ENCODE results near the gene CTTNBP2NL.

Gene CTTNBP2NL

DNA sequence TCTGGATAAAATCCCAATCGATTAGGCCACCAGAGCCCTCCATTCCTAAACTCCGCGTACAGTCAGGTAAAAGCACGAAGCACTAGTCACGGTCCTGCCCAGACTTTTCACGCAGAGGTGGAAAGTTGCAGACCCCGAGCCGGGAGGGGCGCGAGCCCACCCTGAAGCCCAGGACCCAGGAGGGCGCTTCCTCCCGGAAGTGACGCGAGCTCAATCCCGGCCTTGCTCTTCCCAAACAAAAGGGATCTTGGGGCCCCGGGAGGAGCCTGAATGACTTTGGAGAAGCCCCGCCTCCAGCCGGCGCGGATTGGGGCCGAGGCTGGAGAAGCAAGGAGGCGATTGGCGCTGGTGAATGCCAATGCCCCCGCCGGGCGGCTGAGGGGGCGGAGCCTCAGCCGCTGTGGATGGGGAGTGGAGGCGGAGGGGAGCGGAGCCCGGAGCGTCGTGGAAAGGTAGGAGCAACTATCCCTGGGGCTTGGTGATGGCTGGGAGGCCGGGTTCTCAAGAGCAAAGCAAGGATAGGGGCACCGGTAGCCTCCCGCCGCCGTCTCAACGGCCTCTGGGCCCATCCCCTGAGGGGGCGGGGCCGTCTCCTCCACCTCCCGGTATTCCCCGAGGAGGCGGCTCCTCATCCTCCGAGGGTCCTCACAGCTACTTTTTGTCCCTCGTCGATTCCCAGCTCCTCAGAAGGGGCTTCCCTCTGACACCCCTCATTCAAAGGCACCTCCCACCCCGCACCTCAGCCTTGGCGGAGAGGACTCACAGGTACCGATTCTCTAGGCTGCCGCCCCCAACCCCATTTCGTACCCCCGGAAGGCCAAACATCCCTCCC, at the start of gene CTTNBP2NL:
TSS of gene CTTNBP2NL (plus strand) at position 394 of the 832 bp plus-strand sequence. CDS start 19,952 bp downstream, outside the sequence.
- peak; percentile 97 for DNase-seq (ENCODE audit: low spot score)

- DNase-seq (ENCODE audit: low spot score): no peak
Measured at GRCh38 chr1:112346801-112347350, 49.1 kb upstream of the CTTNBP2NL start.

DNA sequence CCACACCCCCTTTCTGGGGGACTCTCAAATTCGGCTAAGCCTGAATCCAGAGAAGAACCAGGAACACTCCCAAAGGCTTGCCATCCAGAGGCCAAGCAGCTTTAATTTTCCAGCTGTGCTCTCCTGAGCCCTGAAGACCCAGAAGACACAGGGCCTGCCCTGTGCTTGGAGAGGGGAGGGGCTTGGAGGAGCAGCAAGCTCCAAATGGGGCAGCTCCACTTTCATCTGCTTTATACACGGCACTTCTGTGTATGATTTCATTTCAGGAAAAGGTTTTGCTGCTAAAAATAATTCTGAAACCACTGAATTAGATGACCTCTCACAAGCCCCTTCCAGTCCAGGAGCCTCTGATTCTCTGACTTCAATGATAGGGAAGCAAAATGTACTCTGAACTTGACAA, 39.2 kb upstream of the CTTNBP2NL start:
- no peak for DNase-seq (ENCODE audit: low spot score)

DNA sequence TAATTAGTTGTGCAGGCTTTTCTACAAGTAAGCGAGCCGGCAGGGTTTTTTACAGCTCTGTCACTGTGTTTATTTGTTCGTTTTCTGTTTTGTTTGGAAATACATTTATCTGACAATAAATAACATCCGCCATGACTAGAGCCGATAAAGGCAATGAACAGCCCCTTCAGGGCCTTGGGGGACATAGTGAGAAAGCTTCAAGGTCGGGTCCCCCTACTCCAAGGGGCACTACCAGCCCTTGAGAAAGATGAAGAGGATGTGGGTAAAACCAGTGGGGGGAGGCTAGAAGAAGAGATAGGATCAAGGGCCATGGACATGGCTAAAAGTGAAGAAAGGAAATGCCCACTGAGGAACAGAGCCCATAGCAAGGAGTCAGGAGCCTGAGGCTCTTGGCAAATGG, 38.5 kb upstream of the CTTNBP2NL start:
- no peak for DNase-seq (ENCODE audit: low spot score)

DNA sequence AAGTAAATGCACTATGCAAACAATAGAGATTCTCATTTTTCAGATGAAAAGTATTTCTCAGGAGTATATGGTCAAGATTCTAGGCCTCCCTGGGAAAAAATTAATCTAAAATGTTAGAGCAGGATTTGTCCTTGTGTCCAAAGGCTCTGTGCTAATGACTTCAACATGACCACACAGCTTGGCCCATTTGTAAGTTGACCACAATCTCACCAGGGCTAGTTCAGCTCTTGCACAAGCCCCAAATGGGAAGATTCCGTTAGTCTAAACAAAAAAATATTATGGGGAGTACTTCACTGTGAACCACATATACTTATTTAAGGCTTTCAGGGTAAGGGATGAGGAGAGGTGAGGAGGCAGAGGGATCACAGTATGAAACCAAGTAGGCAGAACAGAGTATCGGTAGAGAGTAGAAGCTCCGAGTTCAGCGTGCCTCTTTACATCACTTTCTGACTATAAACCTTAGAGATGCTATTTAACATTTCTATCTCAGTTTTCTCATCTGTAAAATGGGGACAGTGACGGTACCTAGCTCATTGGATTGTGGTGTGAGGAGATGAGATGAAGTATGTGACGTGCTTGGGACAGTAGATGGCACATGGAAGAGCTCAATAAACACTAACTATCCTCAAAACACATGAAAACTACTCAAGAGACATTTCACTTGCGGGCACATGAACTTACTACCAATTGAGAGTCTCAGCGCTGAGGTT, 37.8 kb upstream of the CTTNBP2NL start:
- no peak for DNase-seq (ENCODE audit: low spot score)

GRCh38 chr1:112358798-112359408, 37.1 kb upstream of the CTTNBP2NL start:
- DNase-seq (ENCODE audit: low spot score): peak; percentile 44

DNA sequence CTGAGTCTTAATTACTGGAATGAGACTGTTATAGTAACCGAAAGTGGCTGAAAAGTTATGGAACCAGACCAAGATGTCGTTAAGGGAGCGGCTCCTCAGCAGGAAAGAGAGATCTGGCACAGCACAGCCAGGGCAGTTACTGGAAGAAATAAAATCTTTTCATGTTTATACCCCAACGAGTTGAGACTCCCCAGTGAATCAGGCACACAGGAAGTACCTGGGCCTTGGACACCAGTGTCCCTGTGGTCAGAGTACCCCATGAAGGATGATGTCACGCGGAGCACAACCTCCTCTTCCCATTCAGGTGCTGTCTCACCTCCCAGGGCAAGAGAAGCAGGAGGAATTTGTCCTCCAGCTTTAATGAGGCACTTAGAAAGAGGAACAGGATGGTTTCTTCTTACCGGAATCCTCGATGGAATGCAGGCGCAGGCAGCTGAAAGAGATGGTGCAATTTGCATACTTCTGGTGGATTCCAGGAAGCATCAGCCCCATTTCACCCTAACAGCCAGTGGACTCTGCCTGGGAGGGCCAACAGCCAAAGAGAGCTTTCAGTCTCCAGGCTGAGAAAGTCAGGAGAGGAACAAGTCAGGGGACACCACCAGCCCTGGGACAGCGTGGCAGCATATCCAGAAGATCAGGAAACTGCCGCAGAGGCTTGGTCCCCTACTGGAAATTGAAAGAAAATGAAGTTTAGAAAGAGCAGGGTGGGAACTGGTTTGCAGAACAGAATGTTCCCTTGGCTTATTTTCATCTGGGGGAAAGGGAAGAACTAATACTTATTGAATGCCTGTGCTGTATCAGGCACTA, 35.9 kb upstream of the CTTNBP2NL start:
- DNase-seq (ENCODE audit: low spot score): peak; percentile 58

DNA sequence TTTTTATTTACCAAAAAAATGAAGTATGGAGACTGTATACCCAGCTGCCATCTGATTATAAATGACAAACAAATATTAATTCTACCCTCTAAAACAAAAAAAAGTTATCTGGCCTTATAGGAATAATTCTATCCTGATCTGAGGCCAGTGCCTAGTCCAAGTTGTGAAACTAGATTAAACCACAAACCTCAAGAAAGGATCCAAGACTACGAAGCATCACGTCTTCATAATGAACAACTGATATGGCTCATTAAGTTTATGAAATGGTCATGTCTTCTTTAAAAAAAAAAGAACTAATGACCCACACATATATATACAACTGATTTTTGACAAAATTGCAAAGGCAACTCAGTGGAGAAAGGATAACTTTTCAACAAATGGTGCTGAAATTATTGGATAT, 32.4 kb upstream of the CTTNBP2NL start:
- no peak for DNase-seq (ENCODE audit: low spot score)

DNA sequence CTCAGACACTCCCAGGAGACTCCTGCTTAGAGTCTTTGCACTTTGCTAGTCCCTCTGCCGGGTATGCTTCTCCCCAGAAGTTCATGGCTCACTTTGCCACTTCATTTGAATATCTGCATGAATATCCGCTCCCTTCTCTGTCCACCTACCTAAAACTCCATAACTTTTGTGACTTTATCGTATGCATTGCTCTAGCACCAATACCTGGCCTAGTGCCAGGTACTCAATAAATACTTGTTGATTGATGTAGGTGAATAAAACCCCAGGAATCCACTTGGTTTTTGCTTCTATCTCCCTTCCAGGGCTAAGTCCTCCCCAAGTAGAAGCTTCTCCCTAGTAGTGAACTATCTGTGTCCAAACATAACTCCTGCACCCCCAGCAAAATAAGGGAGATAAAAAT, 27.8 kb upstream of the CTTNBP2NL start:
- DNase-seq (ENCODE audit: low spot score): no peak

- DNase-seq (ENCODE audit: low spot score): peak; percentile 82
Measured at GRCh38 chr1:112369392-112370285, 26.4 kb upstream of the CTTNBP2NL start.

- DNase-seq (ENCODE audit: low spot score): no peak
Measured at GRCh38 chr1:112370996-112371395, 25.0 kb upstream of the CTTNBP2NL start.

DNA sequence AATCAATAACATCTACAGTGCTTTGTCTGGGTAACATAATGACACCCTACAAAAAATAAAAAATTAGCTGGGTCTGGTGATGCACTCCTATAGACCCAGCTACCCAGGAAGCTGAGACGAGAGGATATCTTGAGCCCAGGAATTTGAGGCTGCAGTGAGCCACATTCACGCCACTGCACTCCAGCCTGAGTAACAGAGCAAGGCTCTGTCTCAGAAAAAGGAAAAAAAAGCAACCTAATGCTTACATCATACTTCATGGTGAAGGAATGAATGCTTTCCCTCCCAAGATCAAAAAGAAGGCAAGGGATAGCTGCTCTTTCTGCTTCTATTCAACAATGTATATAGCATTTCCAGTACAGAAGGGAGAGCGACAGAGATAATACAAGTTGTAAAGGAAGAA, 24.2 kb upstream of the CTTNBP2NL start:
- DNase-seq (ENCODE audit: low spot score): no peak

DNA sequence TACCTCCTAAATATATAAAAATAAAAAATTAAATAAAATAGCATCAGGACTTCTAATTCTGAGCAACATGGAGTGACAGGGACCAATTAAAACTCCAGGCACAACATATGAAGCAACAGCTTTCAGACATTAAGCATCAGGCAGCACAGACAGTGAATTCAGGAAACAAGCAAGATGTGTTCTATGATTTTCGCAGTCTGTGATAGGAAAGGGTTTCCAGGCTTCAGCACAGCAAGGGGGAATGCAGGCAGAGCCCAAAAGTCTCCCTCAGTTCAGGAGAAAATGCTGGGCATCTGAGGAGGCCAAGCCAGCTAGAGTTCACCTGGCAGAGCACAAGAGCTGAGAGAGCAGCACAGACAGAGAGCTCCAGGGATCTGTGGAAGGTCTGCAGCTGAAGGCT, 22.2 kb upstream of the CTTNBP2NL start:
- DNase-seq (ENCODE audit: low spot score): no peak

GRCh38 chr1:112375701-112376100, 20.3 kb upstream of the CTTNBP2NL start:
- no peak for DNase-seq (ENCODE audit: low spot score)

GRCh38 chr1:112380356-112380755, 15.7 kb upstream of the CTTNBP2NL start:
- DNase-seq (ENCODE audit: low spot score): no peak

- no peak for DNase-seq (ENCODE audit: low spot score)
Measured at GRCh38 chr1:112381324-112382076, 14.5 kb upstream of the CTTNBP2NL start.

GRCh38 chr1:112383759-112384370, 12.1 kb upstream of the CTTNBP2NL start:
- DNase-seq (ENCODE audit: low spot score): no peak

- no peak for DNase-seq (ENCODE audit: low spot score)
Measured at GRCh38 chr1:112386024-112386723, 9.8 kb upstream of the CTTNBP2NL start.

Data from kidney tubule cell (primary cell).